B cell (primary cell): Measurements from ENCODE around the gene PTPRE.

ENCODE experiments used
- EZH2 ChIP-seq: IDR thresholded peaks from 2 replicates; pipeline ENCODE4 v1.6.1; 2012; ENCODE audit warnings: borderline replicate concordance, low read depth, mild to moderate bottlenecking, moderate library complexity, low read length; ENCODE audit not compliant: insufficient read depth, poor library complexity, severe bottlenecking
- TF ChIP-seq, protein P1 (sequence below): fragments of 200-600 bp; IDR thresholded peaks from one replicate; pipeline ENCODE4 v1.8.0; 2022; ENCODE audit warnings: antibody characterized with exemption, mild to moderate bottlenecking

DNA sequence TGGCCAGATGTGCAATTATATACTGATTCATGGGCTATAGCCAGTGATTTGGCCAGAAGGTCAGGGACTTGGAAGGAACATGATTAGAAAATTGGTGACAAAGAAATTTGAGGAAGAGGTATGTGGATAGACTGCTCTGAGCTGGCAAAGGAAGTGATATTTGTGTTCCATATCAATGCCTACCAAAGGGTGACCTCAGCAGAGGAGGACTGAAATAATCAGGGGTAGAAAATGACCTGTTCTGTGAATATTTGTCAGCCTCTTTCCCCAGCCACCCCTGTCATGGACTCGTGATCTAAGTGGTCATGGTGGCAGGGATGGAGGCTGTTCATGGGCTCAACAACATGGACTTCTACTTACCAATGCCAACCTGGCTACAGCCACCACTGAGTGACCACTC is 47.0 kb downstream of the PTPRE start:
- TF ChIP-seq, protein P1, sequence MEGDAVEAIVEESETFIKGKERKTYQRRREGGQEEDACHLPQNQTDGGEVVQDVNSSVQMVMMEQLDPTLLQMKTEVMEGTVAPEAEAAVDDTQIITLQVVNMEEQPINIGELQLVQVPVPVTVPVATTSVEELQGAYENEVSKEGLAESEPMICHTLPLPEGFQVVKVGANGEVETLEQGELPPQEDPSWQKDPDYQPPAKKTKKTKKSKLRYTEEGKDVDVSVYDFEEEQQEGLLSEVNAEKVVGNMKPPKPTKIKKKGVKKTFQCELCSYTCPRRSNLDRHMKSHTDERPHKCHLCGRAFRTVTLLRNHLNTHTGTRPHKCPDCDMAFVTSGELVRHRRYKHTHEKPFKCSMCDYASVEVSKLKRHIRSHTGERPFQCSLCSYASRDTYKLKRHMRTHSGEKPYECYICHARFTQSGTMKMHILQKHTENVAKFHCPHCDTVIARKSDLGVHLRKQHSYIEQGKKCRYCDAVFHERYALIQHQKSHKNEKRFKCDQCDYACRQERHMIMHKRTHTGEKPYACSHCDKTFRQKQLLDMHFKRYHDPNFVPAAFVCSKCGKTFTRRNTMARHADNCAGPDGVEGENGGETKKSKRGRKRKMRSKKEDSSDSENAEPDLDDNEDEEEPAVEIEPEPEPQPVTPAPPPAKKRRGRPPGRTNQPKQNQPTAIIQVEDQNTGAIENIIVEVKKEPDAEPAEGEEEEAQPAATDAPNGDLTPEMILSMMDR, result no peak
- no peak for TF ChIP-seq EZH2
